Lower leg skin (tissue), 3 donors: ENCODE measurements around the gene TNS3.

Experiments used
- CTCF ChIP-seq, 3 donors: fragments of 450-650 bp; IDR thresholded peaks; one replicate each; pipeline ENCODE4 v1.5.1; 2016; ENCODE audit warnings: antibody characterized with exemption in 3 of 3, mild to moderate bottlenecking in 3 of 3, moderate library complexity in 2 of 3
- POLR2A ChIP-seq, 2 donors: fragments of 450-650 bp; IDR thresholded peaks; one replicate each; pipeline ENCODE4 v1.6.1; 2016 to 2017; ENCODE audit warnings: antibody characterized with exemption in 2 of 2, mild to moderate bottlenecking in 1 of 2, moderate library complexity in 1 of 2

- TF ChIP-seq CTCF (IDR thresholded peaks at IDR 0.05) (no peak), POLR2A (IDR thresholded peaks at IDR 0.05) (no peak)
These were observed 267.7 kb downstream of the TNS3 start for GRCh38 chr7:47314248-47314647.
